Lower leg skin (tissue), 4 donors: Measurements from ENCODE around the gene ARHGAP44. TPM values are rescaled to one million over a fixed set of nuclear protein-coding genes. Genes with fewer than 3 reads are reported as not detected.

Experiments
- DNase-seq, 2 donors: peaks; one replicate each; pipeline ENCODE4 v3.0.0-alpha.2; 2019; ENCODE audit warnings: low spot score in 2 of 2
- H3K4me3 ChIP-seq: fragments of 200-600 bp; sonication (generic); 2 replicates; pipeline ENCODE4 v1.5.1; 2017; ENCODE audit warnings: mild to moderate bottlenecking, low read depth; ENCODE audit not compliant: poor library complexity, severe bottlenecking
- POLR2A ChIP-seq, 2 donors: fragments of 450-650 bp; IDR thresholded peaks; one replicate each; pipeline ENCODE4 v1.6.1; 2016 to 2017; ENCODE audit warnings: antibody characterized with exemption in 2 of 2, mild to moderate bottlenecking in 1 of 2, moderate library complexity in 1 of 2
- WGBS, 2 donors: methylation state at CpG; one replicate each; pipeline ENCODE4 v1.1.5; 2018; 5-methylcytosine and 5-hydroxymethylcytosine counted together
- intact Hi-C: fragments of 100-400 bp; cut with DNase I; formaldehyde crosslinking; loops from one replicate; pipeline ENCODE4 v1.15.0; 2023; ENCODE audit warnings: low total_unique reads
- total RNA-seq, 4 donors: library from RNA; depleted of rRNA; stranded (reverse); fragments of >200 nt; gene quantifications; one replicate each; pipeline ENCODE4 v1.1.0, GENCODE V29; 2016
- TF ChIP-seq, protein P1 (sequence below), 3 donors: fragments of 450-650 bp; IDR thresholded peaks; one replicate each; pipeline ENCODE4 v1.5.1; 2016; ENCODE audit warnings: antibody characterized with exemption in 3 of 3, mild to moderate bottlenecking in 3 of 3, moderate library complexity in 2 of 3

Gene ARHGAP44
- total RNA-seq, 4 donors from 2014 or later = 2.9 to 8.0 (median 3.0) TPM

DNA sequence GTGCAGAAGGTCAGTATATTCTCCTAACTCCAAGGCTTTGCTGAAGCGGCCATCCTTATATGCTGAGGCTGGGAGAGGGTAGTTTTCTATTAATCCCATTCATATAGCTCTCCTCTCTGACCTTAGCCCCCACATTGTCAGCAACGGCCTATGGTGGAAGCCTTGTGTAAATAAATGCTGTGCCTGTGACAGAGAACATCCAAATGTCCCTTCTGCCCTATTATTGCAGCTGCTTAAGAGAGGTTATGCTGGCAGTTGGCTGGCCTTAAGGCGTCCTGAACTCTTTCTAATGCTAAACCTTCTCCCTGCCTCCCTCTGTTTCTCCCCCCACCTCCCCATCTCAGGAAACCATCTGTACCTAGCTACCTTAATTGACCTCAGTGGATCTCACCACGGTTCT is 53.6 kb downstream of the ARHGAP44 start:
- 85 to 90% methylated on average over 4 of the region's 4 CpGs for WGBS, 2 donors
- intact Hi-C loops = no loop called here
- TF ChIP-seq, protein P1, sequence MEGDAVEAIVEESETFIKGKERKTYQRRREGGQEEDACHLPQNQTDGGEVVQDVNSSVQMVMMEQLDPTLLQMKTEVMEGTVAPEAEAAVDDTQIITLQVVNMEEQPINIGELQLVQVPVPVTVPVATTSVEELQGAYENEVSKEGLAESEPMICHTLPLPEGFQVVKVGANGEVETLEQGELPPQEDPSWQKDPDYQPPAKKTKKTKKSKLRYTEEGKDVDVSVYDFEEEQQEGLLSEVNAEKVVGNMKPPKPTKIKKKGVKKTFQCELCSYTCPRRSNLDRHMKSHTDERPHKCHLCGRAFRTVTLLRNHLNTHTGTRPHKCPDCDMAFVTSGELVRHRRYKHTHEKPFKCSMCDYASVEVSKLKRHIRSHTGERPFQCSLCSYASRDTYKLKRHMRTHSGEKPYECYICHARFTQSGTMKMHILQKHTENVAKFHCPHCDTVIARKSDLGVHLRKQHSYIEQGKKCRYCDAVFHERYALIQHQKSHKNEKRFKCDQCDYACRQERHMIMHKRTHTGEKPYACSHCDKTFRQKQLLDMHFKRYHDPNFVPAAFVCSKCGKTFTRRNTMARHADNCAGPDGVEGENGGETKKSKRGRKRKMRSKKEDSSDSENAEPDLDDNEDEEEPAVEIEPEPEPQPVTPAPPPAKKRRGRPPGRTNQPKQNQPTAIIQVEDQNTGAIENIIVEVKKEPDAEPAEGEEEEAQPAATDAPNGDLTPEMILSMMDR (IDR thresholded peaks at IDR 0.05) = no peak
- no peak for TF ChIP-seq POLR2A (IDR thresholded peaks at IDR 0.05)
- DNase-seq = no peak
- H3K4me3 ChIP-seq = no peak overlapping the region

DNA sequence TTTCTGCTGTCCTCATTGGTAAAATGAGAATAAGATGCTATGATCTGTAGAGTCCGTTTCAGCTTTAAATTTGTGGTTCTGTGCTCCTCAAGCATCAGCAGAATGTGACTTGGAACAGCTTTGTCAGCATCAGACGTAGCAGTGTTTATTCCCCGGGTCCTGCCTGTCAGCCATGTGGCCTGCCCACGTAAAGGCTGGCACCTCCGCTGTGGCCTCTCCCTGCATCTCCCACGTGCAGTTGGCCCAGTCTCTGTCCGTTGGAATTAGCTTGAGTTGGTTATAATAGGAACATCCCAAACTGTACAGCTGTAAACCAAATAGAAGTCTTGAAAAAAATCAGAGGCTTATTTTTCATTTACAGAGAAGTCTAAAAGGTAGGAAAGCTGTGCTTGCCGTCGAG is 61.7 kb downstream of the ARHGAP44 start:
- TF ChIP-seq POLR2A (IDR thresholded peaks at IDR 0.05) = no peak
- TF ChIP-seq, protein P1 (IDR thresholded peaks at IDR 0.05) = no peak
- WGBS, 2 donors = 87 to 90% methylated on average over 9 of the region's 9 CpGs
- no peak for DNase-seq
- no peak overlapping the region for H3K4me3 ChIP-seq
- intact Hi-C loops = no loop called here

DNA sequence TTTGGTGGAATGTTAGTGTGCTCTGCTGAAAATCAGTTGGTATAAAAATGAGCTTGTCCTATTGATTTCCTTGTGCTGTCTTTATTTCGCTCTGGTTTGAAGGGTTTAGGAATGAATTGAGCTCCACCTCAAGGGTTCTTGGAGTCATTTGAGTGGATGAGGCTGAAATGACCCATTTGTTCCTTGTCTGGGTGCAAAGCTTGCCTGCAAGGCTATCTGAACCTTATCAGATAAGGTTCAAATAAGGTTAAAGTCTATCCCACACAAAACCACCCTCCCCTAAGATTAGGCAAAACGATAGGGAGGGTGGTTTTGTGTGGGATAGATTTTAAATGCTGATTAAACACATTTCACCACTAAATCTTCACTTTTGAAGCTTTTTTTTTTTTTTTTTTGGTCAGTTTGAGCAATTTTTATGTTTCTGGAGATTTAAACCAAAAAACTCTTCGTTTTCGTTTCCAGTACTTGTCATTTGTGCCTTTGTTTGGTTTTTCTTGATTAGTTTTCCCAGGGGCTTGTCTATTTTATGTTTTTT is 62.7 kb downstream of the ARHGAP44 start:
- intact Hi-C loops = no loop called here
- DNase-seq = no peak
- 74 to 81% methylated on average over 4 of the region's 4 CpGs for WGBS, 2 donors
- TF ChIP-seq POLR2A (IDR thresholded peaks at IDR 0.05) = no peak
- TF ChIP-seq, protein P1 (IDR thresholded peaks at IDR 0.05) = no peak
- H3K4me3 ChIP-seq = no peak overlapping the region

DNA sequence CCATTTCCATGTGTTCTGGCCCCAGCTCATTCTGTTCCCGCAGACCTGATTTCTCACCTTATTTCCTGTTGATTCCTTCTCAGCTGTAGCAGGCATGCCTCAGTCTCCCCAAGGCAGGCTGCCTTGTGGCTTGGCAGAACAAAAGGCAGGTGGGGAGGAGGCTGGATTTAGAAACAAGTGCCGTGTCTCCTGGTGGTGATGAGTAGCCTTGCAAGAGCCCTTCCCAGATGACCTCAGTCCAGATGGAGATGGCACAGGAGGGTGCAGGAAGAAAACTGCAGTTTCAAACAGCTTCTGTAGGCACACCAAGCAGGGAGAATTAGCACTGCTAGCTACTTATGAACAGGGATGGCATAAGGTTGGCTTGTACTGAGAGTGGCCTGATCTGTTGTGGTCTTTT is 64.6 kb downstream of the ARHGAP44 start:
- H3K4me3 ChIP-seq = no peak overlapping the region
- intact Hi-C loops = no loop called here
- 90 to 94% methylated on average over 2 of the region's 2 CpGs for WGBS, 2 donors
- no peak for TF ChIP-seq POLR2A (IDR thresholded peaks at IDR 0.05)
- TF ChIP-seq, protein P1 (IDR thresholded peaks at IDR 0.05) = no peak
- no peak for DNase-seq

DNA sequence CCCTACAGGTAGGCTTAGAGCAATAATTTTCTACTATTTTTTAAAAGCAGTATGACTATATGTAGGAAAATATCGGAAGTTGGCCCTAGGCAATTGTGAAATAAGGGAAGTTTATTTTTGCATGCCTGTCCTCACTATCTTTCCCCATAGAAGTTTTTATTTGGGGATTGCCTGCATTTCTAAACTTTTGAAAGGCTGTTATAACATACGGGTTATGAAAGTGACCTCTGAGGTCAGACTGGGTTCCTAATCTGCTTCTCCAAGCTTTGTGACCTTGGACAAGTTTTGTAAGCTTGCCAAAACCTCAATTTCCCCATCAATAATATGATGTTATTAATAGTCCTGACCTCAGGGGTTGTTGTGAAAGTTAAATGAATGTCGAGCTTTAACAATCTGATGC is 67.1 kb downstream of the ARHGAP44 start:
- intact Hi-C loops = no loop called here
- 44 to 47% methylated on average over 3 of the region's 3 CpGs for WGBS, 2 donors
- no peak overlapping the region for H3K4me3 ChIP-seq
- TF ChIP-seq POLR2A (IDR thresholded peaks at IDR 0.05) = no peak
- TF ChIP-seq, protein P1 (IDR thresholded peaks at IDR 0.05) = no peak
- no peak for DNase-seq

DNA sequence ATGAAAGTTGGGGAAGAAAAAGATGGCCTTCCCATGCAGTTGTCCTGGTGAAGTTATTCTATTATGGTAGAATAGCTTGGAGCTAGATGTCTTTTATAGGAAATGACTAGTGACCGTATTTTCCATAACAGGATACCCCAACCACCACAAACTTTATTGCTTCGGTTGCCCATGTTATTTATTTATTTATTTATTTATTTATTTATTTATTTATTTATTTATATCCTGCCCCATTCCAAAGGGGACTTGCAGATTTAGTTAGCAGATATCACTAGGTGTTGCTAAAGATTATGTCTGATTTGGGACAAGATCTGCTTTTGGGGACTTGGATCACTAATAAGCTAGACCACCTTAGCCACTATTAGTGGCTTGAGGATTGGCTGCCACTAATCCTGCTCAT is 68.3 kb downstream of the ARHGAP44 start:
- DNase-seq = no peak
- no peak for TF ChIP-seq POLR2A (IDR thresholded peaks at IDR 0.05)
- TF ChIP-seq, protein P1 (IDR thresholded peaks at IDR 0.05) = no peak
- no peak overlapping the region for H3K4me3 ChIP-seq
- WGBS, 2 donors = 94 to 96% methylated on average over 2 of the region's 2 CpGs
- intact Hi-C loops = no loop called here
